Measurements from ENCODE around the gene SORBS2.

The SORBS2 gene

GRCh38 chr4:185834088-185834487 lies 22.1 kb upstream of the SORBS2 start:
- H3K4me3 ChIP-seq (ENCODE audit: low read depth, low read length), result no peak overlapping the region
- DNase-seq (ENCODE audit: low read depth), result no peak
- TF ChIP-seq MYC (IDR thresholded peaks at IDR 0.05; ENCODE audit: low read depth, low read length) (no peak), MAX (IDR thresholded peaks at IDR 0.05; ENCODE audit: low read depth, low read length) (no peak), POLR2A (IDR thresholded peaks at IDR 0.05; ENCODE audit: extremely low read depth, insufficient read length) (no peak)
- TF ChIP-seq, protein P1, sequence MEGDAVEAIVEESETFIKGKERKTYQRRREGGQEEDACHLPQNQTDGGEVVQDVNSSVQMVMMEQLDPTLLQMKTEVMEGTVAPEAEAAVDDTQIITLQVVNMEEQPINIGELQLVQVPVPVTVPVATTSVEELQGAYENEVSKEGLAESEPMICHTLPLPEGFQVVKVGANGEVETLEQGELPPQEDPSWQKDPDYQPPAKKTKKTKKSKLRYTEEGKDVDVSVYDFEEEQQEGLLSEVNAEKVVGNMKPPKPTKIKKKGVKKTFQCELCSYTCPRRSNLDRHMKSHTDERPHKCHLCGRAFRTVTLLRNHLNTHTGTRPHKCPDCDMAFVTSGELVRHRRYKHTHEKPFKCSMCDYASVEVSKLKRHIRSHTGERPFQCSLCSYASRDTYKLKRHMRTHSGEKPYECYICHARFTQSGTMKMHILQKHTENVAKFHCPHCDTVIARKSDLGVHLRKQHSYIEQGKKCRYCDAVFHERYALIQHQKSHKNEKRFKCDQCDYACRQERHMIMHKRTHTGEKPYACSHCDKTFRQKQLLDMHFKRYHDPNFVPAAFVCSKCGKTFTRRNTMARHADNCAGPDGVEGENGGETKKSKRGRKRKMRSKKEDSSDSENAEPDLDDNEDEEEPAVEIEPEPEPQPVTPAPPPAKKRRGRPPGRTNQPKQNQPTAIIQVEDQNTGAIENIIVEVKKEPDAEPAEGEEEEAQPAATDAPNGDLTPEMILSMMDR (IDR thresholded peaks at IDR 0.05; ENCODE audit: low read depth, low read length), result no peak

- H3K4me3 ChIP-seq (ENCODE audit: low read depth, low read length), result no peak overlapping the region
- no peak for DNase-seq (ENCODE audit: low read depth)
- TF ChIP-seq, protein P1 (IDR thresholded peaks at IDR 0.05; ENCODE audit: low read depth, low read length), result no peak
- no peak for TF ChIP-seq MAX (IDR thresholded peaks at IDR 0.05; ENCODE audit: low read depth, low read length)
- no peak for TF ChIP-seq POLR2A (IDR thresholded peaks at IDR 0.05; ENCODE audit: extremely low read depth, insufficient read length)
- no peak for TF ChIP-seq MYC (IDR thresholded peaks at IDR 0.05; ENCODE audit: low read depth, low read length)
Measured at GRCh38 chr4:185833055-185833598, 21.1 kb upstream of the SORBS2 start.

DNA sequence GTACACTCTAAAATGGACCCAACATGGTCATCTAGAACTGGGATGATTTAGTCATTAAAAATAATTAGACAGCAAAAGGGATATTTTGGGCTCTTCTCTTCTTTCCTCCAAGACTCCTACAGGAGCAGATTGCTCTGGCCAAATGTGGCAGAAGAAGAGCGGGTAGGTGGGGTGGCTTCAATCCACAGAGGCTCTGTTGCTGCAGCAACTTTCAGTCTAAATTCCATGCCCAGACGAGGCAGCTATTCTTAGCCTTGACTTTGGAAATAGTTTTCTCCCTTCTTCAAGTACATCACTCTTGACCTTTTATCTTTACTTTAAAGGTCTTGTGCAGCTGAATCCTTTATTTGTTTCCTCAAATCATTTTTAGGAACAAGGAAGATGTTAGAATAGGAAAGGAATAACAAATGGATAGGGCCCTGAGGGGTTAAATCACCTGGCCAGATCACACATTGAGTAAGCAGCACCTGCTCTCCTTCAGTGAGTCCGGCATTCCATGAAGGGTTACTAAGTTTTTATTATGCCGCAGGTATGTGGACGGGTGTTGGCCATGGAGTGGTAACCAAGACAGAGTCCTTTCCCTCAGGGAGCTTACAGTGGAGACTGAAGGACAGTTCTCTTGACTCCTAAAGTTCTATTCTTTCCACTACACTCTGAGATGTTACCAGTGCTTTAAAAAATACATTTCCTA lies 19.3 kb upstream of the SORBS2 start:
- no peak for DNase-seq (ENCODE audit: low read depth)
- no peak overlapping the region for H3K4me3 ChIP-seq (ENCODE audit: low read depth, low read length)
- TF ChIP-seq MYC (IDR thresholded peaks at IDR 0.05; ENCODE audit: low read depth, low read length) (no peak), POLR2A (IDR thresholded peaks at IDR 0.05; ENCODE audit: extremely low read depth, insufficient read length) (no peak), MAX (IDR thresholded peaks at IDR 0.05; ENCODE audit: low read depth, low read length) (no peak)
- TF ChIP-seq, protein P1 (IDR thresholded peaks at IDR 0.05; ENCODE audit: low read depth, low read length), result no peak

GRCh38 chr4:185830263-185830994 lies 18.4 kb upstream of the SORBS2 start:
- TF ChIP-seq POLR2A (IDR thresholded peaks at IDR 0.05; ENCODE audit: extremely low read depth, insufficient read length), result no peak
- TF ChIP-seq MAX (IDR thresholded peaks at IDR 0.05; ENCODE audit: low read depth, low read length), result no peak
- TF ChIP-seq MYC (IDR thresholded peaks at IDR 0.05; ENCODE audit: low read depth, low read length), result no peak
- TF ChIP-seq, protein P1 (IDR thresholded peaks at IDR 0.05; ENCODE audit: low read depth, low read length), result no peak
- no peak overlapping the region for H3K4me3 ChIP-seq (ENCODE audit: low read depth, low read length)
- DNase-seq (ENCODE audit: low read depth), result no peak

DNA sequence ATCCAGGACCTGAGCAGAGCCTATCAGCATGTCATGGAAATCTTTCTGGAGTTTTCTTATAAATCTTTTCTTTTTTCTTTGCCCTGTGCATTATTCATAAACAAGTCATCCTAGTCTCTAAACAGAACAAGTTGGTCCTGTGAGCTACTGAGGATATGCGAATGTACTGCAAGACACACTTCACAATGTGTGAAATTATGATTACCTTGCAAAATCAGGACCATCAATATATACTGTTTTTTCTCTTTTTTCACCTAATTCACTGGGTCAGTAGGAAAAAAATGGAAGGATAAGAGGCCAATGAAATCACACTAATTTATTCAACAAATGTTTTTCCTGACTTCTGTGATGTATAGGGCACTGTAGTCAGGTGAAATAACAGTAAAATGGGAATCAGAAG lies 14.4 kb upstream of the SORBS2 start:
- no peak for DNase-seq (ENCODE audit: low read depth)
- TF ChIP-seq MAX (IDR thresholded peaks at IDR 0.05; ENCODE audit: low read depth, low read length), result no peak
- no peak for TF ChIP-seq POLR2A (IDR thresholded peaks at IDR 0.05; ENCODE audit: extremely low read depth, insufficient read length)
- TF ChIP-seq, protein P1 (IDR thresholded peaks at IDR 0.05; ENCODE audit: low read depth, low read length), result no peak
- no peak for TF ChIP-seq MYC (IDR thresholded peaks at IDR 0.05; ENCODE audit: low read depth, low read length)
- H3K4me3 ChIP-seq (ENCODE audit: low read depth, low read length), result no peak overlapping the region

Data from NB4 (cell line).